Measurements from ENCODE around the gene DLG5.

- no peak for TF ChIP-seq CTCF (IDR thresholded peaks at IDR 0.05; ENCODE audit: low read depth, low read length)
- TF ChIP-seq EZH2phosphoT487 (IDR thresholded peaks at IDR 0.05; ENCODE audit: low read depth): no peak
Measured at GRCh38 chr10:77926566-77927401, at the start of gene DLG5.

All from OCI-LY3 (cell line).